Activated CD4-positive, alpha-beta T cell treated with anti-CD3 and anti-CD28 coated beads, Interleukin-2, amount 50 U/mL, for 24 hours (primary cell): ENCODE measurements around the gene WIPF3.

ENCODE experiments used
- DNase-seq, 2 donors: peaks; one replicate each; pipeline ENCODE4 v3.0.0-alpha.2; 2020; ENCODE audit warnings: low read depth in 1 of 2, low spot score in 1 of 2

WIPF3 gene

GRCh38 chr7:29806208-29806994 lies at the start of gene WIPF3:
Gene WIPF3 (plus strand): TSS chr7:29806508. CDS start chr7:29834725, 28,217 bp downstream.
- DNase-seq = no peak

- no peak for DNase-seq
Observed at GRCh38 chr7:29763266-29763665, 43.0 kb upstream of the WIPF3 start.

DNA sequence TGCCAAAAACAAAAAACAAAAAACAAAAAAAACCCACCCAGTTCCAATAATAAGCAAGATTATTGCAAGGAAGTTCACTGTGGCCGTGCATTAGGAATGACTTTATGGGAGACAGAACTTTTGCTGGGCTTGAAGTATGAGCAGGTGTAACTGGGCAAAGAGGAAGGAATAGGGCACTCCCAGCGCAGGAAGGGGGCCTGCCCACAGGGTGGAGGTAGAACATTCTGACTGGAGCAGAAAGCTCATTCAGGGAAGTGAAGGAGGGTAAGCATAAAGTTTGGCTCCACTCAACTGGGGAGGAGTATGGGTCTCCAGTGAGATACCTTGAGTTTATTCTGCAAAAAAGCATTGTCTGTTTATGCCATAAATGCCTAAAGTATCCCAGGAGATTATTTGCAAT lies 42.1 kb upstream of the WIPF3 start:
- no peak for DNase-seq

- no peak for DNase-seq
Observed at GRCh38 chr7:29765490-29765889, 40.8 kb upstream of the WIPF3 start.

DNA sequence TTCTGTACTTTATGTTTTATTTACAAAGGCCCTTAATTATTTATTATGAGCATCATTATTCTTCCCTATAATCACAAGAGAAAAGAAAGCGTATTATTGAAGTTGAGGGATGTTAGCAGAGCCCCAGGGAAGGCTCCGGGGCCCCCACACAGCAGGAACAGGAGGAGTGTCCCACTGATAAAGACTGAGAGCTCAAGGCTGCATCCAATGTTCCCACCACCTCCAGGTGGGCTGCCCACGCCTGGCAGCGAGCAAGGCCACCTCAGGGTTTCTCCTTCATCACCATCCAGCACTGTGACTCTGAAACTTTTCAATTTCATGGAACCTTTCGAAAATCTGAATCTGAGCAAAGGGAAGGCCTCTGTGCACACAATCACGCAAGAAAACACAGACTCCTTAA lies 35.9 kb upstream of the WIPF3 start:
- no peak for DNase-seq

- no peak for DNase-seq
Observed at GRCh38 chr7:29771081-29771816, 35.1 kb upstream of the WIPF3 start.

DNA sequence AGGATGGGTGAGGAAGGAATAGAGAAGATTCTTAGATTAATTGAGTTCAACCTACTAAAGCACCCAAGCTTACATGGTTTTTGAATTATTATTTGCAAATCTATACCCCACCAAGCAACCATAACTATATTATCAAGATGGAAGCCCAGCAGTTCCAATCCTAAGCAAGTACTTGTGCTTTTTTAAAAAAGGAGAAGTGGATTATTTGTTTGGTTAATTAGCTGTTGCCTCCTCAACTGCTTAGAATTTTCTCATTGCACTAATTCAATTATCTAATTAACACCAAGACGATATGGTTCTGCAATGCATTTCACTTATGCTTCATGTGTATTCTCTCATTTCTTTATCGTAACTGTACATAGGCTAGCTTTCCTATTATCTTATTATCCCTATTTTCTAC lies 27.3 kb upstream of the WIPF3 start:
- DNase-seq = no peak

DNA sequence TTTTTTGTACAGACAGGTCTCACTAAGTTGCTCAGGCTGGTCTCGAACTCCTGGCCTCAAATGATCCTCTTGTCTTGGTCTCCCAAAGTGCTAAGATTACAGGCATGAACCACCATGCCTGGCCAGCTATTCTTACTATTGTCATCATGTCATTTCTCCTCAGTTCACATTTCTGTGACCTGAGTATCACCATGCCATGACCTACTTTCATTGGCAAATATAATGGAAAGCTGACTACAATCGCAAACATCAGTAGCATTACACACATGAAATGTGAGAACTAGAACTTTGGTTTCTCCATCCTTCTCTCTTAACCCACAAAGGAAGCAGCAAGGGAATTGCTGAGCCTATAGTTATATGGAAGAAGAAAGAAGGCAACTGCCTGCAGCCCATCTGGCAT lies 26.0 kb upstream of the WIPF3 start:
- no peak for DNase-seq

GRCh38 chr7:29783671-29784070 lies 22.6 kb upstream of the WIPF3 start:
- no peak for DNase-seq

DNA sequence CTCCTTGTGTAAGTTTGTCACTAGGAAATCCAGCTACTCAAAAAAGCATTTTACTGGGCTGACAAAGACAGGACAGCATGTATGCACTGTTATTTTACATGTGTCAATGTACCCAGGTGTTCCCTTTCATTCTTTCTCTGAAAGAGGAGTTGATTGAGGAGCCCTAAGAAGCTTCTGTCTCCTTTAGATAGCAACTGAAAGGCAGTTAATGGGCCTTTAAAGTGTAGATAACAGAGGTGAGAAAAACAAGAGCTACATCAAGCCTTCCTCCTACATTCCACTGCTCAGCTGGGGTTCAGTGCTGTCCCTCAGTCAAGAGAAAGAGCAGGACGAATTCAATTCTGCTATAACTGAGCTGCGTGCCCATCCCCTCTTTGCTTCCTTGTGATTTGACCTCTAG lies 12.8 kb upstream of the WIPF3 start:
- no peak for DNase-seq

DNA sequence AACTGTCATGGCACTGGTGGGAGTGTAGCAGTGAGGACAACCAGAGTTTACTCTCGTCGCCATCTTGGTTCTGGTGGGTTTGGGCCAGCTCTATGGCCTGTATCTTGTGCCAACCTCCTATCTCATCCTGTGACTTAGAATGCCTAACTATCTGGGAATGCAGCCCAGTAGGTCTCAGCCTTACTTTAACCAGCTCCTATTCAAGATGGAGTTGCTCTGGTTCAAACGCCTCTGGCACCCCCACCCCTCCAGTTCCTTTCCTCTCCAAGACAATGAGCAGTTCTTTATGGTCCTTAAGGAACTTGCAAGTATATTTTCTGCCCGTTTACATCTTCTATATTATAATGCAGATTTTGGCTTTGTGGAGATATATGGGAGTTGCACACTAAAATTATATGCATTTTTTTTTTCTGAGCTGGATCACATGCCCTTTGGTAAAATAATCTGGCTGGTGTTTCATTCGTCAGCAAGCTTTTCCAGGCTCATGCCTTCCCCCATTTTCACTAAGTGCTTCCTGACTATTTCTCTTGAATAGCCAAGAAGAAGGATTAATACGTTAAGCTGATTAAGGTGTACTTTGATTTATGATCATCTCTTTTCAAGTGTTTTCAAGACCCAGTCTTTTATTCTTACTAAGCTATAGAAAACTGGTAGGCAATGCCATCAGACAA lies 11.2 kb upstream of the WIPF3 start:
- no peak for DNase-seq

- no peak for DNase-seq
Observed at GRCh38 chr7:29795696-29796580, 10.4 kb upstream of the WIPF3 start.

DNA sequence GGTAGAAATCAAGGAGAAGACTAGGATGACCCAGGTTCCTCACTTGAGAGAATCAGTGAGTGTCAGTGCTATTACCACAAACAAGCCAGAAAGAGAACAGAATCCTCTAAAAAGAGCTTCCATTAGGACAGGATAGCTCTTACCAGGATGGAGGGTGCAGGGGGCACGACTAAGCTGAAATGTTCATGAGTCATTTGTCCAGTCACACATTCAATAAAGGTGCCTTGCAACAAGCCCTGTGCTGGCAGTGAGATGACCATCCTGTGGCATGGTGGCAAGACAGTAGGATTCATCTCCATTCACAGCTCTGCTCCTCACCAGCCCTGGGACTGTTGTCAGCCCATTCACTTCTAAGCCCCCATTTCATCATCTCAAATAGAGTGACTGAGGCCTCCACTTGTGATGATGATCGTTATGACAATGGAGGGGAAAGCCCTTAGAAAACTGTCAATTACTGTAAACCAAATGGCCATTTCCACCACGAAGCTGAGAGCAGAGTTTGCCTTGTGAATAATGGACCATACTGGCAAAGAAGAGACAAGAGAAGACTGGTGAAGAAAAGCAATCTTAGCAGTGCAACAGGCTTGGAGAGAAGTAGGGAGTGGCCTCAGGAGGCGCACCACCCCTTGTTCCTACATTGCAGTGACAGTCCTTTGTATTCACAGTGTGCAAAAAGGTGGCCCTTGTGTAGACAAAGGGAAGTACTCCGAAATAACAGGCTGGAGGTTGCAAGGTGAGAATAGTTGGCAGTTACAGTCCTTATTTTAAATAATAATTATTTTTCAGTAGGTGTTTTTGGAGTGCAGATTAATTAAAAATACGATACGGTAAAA lies 9.0 kb upstream of the WIPF3 start:
- no peak for DNase-seq

- no peak for DNase-seq
Observed at GRCh38 chr7:29798422-29798821, 7.9 kb upstream of the WIPF3 start.

DNA sequence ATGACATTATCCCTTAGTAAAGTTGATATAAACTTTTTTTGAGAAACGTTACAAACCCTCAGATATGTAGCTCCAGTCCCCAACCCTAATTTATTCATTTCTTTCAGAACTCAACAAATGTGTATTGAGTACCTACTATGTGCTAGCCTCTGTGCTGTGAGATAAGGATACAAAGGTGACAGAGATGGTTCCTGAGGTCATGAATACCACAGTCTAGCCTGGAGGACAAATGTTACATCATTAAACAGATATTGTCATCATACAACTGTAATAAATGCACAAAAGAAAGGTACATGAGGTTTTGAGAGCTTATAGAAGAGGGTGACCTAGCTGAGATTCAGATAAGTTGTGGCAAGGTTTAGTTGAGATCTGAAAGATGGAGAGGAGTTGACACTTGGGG lies 4.4 kb upstream of the WIPF3 start:
- no peak for DNase-seq

GRCh38 chr7:29805031-29805430 lies 1.3 kb upstream of the WIPF3 start:
- DNase-seq = no peak

GRCh38 chr7:29805886-29806207 lies 461 bp upstream of the WIPF3 start:
- no peak for DNase-seq

- DNase-seq = no peak
Observed at GRCh38 chr7:29806995-29807841, 910 bp downstream of the WIPF3 start.

- DNase-seq = no peak
Observed at GRCh38 chr7:29808075-29808801, 1.9 kb downstream of the WIPF3 start.
